HPDE6-E6E7 (cell line): ENCODE data around the gene FARP2.
"Not testable (repeated sequence)": the region's sequence is repeated elsewhere in the genome, so short reads cannot be mapped to it uniquely, and the experiment has no call there.

Experiments
- DNase-seq: peaks from one replicate; pipeline ENCODE4 v3.0.0; 2011; ENCODE audit warnings: missing footprints; ENCODE audit errors: extremely low spot score

The FARP2 gene

GRCh38 chr2:241399941-241400922 lies 44.1 kb downstream of the FARP2 start:
- no peak for DNase-seq

DNA sequence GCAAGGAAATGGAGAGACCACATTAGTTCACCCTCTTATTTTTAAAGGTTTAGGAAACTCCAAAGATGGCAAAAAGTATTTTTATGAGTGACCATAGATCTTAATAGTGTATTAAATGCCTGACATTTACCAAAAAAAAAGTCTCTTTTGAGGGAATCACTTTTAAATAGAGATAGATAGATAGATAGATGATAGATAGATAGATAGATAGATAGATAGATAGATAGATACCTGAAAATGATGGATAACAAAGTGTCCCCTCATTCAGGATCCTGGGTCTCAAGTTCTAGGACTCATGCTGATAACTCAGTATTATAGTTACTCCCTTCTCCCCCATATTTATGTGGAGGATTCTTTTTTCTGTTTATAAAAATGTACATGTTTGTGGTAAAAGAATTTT lies 52.8 kb downstream of the FARP2 start:
- no peak for DNase-seq

DNA sequence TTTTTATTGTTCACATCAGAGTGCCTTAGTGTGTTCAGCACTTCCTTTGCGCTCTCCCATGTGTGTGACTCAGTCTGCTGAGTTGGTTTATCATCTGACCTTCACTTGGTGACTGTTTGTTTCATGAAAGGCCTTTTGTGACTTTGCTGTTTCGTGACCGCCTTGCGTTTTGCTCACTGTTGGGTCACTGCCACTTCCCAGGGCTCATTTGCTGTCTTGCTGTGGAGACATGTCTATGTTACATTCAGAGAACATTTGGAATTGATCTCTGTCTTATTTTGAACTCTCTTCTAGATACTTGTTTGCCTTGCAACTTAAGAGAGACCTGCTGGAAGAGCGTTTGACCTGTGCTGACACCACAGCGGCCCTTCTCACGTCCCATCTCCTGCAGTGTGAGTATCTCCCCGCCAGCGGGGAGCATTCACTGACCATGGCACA lies 54.7 kb downstream of the FARP2 start:
- DNase-seq, result no peak

DNA sequence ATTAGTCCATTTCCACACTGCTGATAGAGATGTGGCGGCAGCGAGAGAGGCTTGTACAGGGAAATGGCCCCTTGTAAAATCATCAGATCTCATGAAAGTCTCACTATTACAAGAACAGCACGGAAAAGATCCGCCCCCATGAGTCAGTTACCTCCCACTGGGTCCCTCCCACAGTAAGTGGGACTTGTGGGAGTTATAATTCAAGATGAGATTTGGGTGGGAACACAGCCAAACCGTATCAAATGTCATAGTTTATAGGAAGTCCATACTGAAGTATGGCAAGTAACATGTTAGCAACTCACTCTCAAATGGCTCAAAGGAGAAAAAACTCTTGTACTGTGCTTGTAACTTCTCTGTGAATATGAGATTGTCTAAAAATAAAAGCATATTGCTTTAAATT lies 56.1 kb downstream of the FARP2 start:
- DNase-seq, result no peak

DNA sequence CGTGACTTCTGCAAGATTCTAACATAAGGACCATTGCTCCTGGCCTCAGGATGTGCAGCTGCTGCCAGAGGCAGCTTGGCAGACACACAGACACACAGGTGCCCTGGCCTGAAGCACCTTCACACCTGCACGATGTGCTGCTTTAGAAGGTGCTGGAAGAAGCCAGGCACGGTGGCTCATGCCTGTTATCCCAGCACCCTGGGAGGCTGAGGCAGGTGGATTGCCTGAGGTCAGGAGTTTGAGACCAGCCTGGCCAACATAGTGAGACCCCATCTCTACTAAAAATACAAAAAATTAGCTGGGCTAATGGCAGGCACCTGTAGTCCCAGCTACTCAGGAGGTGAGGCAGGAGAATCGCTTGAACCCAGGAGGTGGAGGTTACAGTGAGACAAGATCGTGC lies 57.4 kb downstream of the FARP2 start:
- DNase-seq, result not testable (repeated sequence)

GRCh38 chr2:241413929-241414580 lies 58.0 kb downstream of the FARP2 start:
- no peak for DNase-seq

DNA sequence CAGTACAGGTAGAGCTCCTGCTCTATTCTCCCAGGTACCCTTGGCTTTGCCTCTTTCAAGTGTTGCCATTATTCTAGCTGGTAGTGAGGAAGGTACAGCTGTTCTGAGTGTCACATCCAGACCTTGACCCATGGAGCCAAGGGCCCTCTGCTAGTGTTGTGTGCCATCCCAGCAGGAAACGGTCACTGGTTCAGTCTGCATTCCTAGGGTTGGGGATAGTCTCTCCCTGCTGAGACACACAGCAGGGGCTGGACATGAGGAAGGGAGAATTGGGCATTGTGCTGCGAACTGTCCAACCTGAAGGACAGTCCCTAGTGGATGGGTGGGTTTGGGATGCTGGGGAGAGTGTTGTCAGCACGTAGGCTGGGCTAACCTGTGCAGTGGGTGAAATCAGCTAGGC lies 59.1 kb downstream of the FARP2 start:
- no peak for DNase-seq

- DNase-seq, result no peak
Measured at GRCh38 chr2:241417626-241418025, 61.5 kb downstream of the FARP2 start.

DNA sequence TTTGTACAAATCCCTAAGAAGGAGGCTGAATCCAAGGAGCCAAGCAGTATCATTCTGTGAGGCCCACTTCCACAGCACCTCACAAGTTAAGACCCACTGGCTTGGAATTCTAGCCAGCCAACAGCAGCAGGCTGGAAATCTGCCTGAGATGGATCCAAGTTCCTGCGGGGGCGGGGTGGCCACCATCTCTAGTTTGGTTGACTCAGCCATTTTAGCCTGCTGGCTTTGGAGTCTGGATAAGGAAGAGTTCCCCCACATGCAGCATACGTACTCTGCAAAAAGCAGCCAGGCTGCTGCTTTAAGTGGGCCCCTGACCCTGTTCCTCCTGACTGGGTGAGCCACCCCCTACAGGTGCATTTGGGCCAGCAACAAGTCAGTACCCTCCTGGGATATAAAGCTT lies 65.2 kb downstream of the FARP2 start:
- no peak for DNase-seq

- not testable (repeated sequence) for DNase-seq
Measured at GRCh38 chr2:241421942-241422341, 65.9 kb downstream of the FARP2 start.

DNA sequence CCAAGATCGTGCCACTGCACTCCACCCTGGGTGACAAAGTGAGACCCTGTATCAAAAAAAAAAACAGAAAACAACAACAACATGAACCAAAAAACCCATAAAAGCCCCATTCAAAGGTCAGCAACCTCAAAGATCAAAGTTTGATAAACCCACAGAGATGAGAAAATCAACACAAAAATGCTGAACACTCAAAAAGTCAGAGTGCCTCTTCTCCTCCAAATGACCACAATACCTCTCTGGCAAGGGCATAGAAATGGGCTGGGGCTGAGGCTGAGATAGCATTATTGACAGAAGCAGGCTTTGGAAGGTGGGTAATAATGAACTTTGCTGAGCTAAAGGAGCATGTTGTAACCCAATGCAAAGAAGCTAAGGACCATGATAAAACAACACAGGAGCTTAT lies 66.3 kb downstream of the FARP2 start:
- DNase-seq, result no peak

DNA sequence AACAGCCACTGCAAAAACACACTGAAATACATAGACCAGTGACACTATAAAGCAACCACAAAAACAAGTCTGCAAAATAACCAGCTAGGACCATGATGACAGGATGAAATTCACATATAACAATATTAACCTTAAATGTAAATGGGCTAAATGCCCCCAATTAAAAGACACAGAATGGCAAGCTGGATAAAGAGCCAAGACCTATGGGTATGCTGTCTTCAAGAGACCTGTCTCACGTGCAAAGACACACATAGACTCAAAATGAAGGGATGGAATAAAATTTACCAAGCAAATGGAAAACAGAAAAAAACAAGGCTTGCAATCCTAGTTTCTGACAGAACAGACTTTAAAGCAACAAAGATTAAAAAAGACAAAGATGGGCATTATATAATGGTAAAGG lies 67.4 kb downstream of the FARP2 start:
- not testable (repeated sequence) for DNase-seq

DNA sequence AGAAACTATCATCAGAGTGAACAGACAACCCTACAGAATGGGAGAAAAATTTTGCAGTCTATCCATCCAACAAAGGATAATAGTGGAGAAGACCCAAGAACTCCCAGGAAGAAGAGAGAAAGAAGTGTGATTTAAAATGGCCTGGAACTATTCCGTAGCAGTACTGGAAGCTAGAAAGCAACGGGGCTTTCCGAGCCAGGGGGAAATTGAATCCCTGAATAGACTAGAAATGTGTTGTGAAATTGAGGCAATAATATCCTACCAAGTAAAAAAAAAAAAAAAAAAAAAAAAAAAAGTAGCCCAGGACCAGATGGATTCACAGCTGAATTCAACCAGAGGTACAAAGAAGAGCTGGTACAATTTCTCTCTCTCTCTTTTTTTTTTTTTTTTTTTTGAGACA lies 69.3 kb downstream of the FARP2 start:
- DNase-seq, result no peak

DNA sequence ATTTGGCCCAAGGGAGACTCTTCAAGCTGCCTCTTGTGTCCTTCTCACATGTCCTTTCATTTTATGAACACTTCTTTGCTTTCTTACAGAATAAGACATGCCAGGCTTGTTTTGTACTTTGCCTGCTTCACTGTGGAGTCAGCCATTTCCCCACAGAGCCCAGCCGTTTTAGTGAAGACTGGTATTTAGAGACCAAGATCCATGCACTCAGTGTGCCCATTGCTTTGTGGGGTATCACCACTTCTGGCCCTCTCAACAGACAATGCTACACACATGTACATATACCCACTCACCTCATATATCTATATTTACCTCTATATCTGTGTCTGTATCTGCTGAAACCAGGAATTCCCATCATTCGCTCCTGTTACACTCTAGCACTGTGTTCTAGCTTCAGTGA lies 74.1 kb downstream of the FARP2 start:
- DNase-seq, result no peak

DNA sequence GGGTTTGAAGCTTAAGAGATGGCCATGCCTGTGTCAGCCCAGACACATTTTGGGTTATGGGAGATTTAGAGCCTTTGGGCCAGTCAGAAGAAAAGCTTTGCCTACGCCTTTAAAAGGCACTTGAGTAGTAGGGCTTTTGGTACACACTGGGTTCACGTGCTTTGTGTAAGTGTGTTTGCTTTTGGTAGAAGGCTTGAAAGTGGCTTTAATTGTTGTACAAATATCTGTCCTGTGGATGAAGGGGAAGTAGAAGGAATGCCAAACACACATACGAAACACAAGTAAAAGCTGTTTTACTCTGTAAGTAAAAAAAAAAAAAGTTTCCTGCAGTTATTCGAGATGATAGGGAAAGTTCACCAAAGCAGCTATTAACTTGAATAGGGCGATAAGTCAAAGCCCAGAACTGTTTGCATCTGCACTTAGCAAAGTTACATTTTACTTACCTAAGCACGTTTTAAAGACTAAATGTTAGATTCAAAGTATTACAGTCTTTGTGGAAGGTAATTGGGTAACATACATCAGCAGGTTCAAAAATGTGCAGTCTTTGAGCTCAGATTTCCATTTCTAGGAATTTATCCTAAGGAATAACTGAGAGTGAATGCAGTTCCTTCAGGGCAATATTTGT lies 76.9 kb downstream of the FARP2 start:
- no peak for DNase-seq

GRCh38 chr2:241437179-241437578 lies 81.1 kb downstream of the FARP2 start:
- no peak for DNase-seq

GRCh38 chr2:241441492-241441891 lies 85.4 kb downstream of the FARP2 start:
- DNase-seq, result no peak

- no peak for DNase-seq
Measured at GRCh38 chr2:241443486-241444223, 87.6 kb downstream of the FARP2 start.

GRCh38 chr2:241445426-241445825 lies 89.3 kb downstream of the FARP2 start:
- no peak for DNase-seq

- DNase-seq, result not testable (repeated sequence)
Measured at GRCh38 chr2:241450092-241450491, 94.0 kb downstream of the FARP2 start.

DNA sequence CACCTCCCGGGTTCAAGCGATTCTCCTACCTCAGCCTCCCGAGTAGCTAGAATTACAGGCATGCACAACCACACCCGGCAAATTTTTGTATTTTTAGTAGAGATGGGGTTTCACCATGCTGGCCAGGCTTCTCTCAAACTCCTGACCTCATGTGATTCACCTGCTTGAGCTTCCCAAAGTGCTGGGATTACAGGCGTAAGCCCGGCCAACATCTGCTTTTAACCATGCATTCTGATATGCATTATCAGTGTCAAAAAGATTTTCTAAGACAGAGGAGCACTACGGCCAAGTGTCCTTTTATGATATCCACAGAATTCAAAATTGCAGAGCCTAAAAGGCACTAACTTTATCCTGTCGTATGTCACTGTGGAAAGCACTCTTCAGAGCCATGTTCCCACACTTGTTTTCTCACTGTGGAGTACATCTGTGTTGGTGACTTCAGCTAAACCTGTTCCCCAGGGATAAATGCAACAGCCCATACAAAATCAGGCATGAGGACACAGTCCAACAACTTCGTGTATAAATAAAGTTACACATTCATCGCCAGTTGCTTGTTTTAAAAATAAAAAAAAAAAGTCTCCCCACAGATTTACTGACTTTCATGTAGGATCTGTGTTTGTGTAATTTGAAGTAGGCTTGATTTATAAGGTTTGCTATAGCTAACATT lies 95.9 kb downstream of the FARP2 start:
- no peak for DNase-seq
